ENCODE data around the gene DTX1.
"Not testable (repeated sequence)": the region's sequence is repeated elsewhere in the genome, so short reads cannot be mapped to it uniquely, and the experiment has no call there.

DTX1 gene

DNA sequence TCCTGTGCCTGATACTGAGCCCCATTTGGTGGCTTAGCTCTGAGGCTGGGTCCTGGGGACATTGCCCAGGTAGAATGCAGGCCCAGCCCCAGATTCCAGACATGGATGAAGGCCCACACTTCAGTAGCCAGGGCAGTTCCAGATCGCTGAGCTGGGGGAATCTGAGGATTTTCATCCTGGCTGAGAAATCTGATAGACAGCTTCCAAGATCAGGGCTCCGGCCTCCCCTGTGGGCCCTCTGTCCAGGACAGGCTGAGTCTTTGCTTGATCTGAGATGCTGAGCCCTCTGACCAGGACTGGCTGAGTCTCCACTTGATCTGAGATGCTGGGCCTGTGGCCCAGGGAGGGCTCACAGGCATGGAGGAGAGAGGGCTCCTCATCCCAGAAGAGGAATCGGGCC, 82.3 kb downstream of the DTX1 start:
- no peak for DNase-seq

DNA sequence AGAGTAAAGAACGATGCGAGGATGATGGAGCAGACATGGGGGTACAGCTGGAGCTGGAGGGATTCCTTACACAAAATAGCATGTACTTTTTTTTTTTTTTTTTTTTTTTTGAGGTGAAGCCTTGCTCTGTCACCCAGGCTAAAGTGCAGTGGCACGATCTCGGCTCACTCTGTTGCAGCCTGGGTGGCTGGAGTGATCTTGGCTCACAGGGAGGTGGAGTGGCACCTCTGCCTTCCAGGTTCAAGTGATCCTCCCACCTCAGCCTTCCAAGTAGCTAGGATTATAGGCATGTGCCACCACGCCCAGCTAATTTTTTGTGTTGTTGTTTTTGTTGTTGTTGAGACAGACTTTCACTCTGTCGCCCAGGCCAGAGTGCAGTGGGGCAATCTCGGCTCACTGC, 84.2 kb downstream of the DTX1 start:
- DNase-seq, result no peak

DNA sequence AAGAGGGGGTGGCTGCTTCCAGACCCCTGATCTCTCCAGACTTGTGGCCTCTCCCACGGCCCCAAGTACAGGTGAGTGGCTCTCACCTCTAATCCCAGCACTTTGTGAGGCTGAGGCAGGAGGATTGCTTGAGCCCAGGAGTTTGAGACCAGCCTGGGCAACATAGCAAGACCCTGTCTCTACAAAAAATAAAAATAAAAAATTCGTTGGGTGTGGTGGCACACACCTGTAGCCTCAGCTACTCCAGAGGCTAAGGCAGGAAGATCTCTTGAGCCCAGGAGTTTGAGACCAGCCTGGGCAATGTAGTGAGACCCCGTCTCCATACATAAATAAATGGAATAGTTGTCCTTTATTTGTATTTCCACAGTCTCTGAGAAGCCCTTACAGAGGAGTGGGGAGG, 85.2 kb downstream of the DTX1 start:
- DNase-seq, result not testable (repeated sequence)

DNA sequence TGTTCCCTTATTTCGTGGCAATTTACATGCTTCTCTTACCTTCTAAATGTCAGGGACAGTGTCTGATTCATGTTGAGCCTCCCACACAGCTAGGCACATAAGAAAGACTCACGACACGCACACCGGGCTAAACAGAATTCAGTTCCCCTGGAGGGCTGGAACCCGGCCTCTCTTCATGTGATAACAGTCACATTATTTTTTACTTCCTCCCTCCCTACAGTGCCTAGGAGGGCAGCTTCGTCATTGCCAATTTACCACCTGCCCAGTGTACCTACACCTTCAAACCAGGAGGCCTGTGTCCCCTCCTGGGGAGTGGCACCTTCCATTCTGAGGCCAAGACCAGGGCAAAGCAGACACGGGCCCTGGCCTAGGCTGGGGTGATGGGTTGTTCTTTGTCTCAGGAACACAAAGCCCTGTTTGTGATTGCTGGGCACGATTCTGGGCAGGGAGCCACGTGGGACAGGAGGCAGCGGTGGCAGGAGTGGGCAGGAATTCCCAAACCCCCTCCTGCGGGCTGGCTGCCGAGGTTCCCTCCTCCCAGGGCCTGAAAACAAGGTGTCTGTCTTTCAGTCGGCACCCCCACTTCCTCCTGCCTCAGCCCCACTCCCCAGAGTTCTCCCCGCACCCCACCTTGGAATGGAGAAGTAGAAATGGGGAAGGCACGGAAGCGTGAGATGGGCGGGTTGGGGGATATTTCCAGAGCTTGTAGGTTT, 85.8 kb downstream of the DTX1 start:
- peak; percentile 72 for DNase-seq

DNA sequence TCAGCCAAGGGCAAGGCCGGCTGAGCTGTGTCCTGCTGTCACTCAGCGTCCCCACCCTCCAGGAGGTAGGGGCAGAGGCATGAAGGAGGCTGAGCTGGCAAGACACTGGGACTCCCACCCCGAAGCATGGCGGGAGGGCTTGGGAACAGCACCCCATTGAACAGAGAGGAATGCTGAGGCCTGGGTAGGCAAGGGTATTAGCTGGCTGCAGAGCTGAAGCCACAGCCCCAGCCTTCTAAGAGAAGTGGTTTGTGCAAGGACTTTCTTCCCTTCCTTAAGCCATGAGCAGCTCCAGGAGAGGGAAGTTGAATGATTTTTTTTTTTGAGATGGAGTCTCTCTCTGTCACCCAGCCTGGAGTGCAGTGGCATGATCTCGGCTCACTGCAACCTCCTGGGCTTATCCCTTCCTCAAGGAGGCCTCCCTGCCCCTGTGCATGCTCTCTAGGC, 86.4 kb downstream of the DTX1 start:
- DNase-seq, result peak; percentile 50

DNA sequence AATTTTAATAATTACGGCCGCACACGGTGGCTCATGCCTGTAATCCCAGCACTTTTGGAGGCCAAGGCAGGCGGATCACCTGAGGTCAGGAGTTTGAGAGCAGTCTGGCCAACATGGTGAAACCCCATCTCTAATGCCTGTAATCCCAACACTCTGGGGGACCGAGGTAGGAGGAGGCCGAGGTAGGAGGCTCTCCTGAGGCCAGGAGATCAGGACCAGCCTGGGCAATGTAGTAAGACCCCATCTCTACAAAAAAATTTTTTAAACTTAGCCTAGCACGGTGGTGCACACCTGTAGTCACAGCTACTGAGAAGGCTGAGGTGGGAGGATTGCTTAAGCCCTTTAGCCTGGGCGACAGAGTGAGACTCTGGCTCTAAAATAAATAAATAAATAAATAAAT, 87.4 kb downstream of the DTX1 start:
- no peak for DNase-seq

DNA sequence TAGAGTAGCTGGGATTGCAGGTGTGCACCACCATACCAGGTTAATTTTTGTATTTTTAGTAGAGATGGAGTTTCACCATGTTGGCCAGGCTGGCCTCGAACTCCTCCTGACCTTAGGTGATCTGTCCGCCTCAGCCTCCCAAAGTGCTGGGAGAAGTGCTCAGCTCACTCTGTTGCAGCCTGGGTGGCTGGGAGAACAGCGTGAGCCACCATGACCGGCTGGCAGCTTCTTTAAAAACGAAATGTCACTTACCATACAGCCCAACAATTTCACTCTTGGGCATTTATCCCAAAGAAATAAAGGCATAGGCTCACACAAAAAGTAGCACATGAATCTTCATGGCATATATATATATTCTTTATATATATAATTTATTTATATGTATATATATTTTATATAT, 88.3 kb downstream of the DTX1 start:
- DNase-seq, result no peak

GRCh38 chr12:113145720-113146551, 89.4 kb downstream of the DTX1 start:
- no peak for DNase-seq

DNA sequence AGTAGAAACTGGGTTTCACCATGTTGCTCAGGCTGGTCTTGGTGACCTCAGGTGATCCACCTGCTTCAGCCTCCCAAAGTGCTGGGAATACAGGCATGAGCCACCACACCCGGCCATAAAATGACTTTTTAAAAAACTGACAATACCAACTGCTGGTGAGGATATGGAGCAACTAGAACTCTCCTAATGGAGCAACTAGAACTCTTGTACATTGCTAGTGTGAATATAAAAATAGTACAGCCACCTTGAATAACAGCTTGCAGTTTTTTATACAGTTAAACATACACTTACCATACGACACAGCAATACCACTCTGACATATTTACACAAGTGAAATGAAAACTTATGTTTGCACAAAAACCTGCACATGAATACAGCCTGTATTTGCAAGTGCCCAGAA, 90.5 kb downstream of the DTX1 start:
- DNase-seq, result no peak
